ENCODE results near the gene PHTF2.

Gene PHTF2

GRCh38 chr7:77798394-77799077, at the start of gene PHTF2, which contains the start of gene TMEM60:
Gene PHTF2, plus strand, starts transcription at chr7:77798773.
Gene TMEM60, minus strand, starts transcription at chr7:77798434. Its CDS starts 4,061 bp downstream, at chr7:77794373.
- H3K4me3 ChIP-seq (ENCODE audit: low read depth, low read length), result peak within 1 kb of the TSS; percentile 93
- TF ChIP-seq, protein P1, sequence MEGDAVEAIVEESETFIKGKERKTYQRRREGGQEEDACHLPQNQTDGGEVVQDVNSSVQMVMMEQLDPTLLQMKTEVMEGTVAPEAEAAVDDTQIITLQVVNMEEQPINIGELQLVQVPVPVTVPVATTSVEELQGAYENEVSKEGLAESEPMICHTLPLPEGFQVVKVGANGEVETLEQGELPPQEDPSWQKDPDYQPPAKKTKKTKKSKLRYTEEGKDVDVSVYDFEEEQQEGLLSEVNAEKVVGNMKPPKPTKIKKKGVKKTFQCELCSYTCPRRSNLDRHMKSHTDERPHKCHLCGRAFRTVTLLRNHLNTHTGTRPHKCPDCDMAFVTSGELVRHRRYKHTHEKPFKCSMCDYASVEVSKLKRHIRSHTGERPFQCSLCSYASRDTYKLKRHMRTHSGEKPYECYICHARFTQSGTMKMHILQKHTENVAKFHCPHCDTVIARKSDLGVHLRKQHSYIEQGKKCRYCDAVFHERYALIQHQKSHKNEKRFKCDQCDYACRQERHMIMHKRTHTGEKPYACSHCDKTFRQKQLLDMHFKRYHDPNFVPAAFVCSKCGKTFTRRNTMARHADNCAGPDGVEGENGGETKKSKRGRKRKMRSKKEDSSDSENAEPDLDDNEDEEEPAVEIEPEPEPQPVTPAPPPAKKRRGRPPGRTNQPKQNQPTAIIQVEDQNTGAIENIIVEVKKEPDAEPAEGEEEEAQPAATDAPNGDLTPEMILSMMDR (IDR thresholded peaks at IDR 0.05; ENCODE audit: borderline replicate concordance, insufficient read depth, low read depth, low read length), result peak; percentile 72

- no peak overlapping the region for H3K4me3 ChIP-seq (ENCODE audit: low read depth, low read length)
Measured at GRCh38 chr7:77752016-77752415, 46.6 kb upstream of the PHTF2 start.

GRCh38 chr7:77753173-77753572, 45.4 kb upstream of the PHTF2 start:
- no peak overlapping the region for H3K4me3 ChIP-seq (ENCODE audit: low read depth, low read length)
- TF ChIP-seq, protein P1 (IDR thresholded peaks at IDR 0.05; ENCODE audit: borderline replicate concordance, insufficient read depth, low read depth, low read length), result no peak

More at GRCh38 chr7:77752016-77752415, 46.6 kb upstream of the PHTF2 start:
- TF ChIP-seq, protein P1 (IDR thresholded peaks at IDR 0.05; ENCODE audit: borderline replicate concordance, insufficient read depth, low read depth, low read length), result no peak

DNA sequence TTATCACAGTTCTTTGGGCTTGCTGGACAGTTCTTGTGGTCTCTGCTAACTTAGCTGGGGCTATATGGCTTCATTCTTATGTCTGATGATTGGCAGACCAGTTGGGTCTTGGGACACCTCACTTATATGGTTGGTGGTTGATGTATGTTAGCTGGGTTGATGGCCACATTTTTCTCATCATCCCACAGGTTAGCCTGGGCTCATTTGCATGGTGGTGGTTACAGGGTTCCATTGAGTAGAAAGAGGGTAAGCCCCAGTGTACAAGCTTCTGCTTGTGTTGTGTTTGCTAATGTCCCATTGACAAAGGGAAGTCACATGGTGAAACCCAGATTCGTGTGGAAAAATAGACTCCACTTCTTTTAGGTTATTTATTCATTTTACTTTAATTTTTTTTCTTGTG, 41.0 kb upstream of the PHTF2 start:
- TF ChIP-seq, protein P1 (IDR thresholded peaks at IDR 0.05; ENCODE audit: borderline replicate concordance, insufficient read depth, low read depth, low read length), result no peak
- H3K4me3 ChIP-seq (ENCODE audit: low read depth, low read length), result no peak overlapping the region

- no peak overlapping the region for H3K4me3 ChIP-seq (ENCODE audit: low read depth, low read length)
- TF ChIP-seq, protein P1 (IDR thresholded peaks at IDR 0.05; ENCODE audit: borderline replicate concordance, insufficient read depth, low read depth, low read length), result peak; percentile 52; the same call in 1 of the 2 replicates
Measured at GRCh38 chr7:77759294-77759889, 39.2 kb upstream of the PHTF2 start.

DNA sequence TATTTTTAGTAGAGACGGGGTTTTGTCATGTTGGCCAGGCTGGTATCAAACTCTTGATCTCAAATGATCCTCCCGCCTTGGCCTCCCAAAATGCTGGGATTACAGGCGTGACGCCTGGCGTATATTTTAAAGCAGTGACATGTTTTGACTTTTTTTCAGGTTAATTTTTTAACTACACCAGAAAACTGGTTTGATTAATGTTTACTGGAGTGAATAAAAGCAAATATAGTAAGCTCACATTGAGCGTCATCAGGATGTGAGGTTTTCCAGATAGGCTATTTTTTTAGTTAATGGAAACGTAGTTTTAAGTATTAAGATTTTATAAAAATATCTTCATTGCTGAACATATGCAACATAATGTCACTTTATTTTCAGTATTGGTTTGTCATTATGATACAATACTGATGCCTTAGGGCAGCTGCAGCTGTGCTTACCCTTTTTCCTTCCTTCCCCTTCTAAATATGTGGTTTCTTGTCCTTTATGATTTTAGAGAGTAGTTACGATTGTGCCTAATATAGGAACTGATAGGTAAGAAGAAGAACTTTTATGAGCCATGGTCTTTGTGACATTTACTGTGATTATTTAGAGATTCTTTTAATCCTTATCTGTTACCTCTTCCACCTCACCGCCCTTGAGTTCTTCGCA, 37.6 kb upstream of the PHTF2 start:
- no peak overlapping the region for H3K4me3 ChIP-seq (ENCODE audit: low read depth, low read length)
- TF ChIP-seq, protein P1 (IDR thresholded peaks at IDR 0.05; ENCODE audit: borderline replicate concordance, insufficient read depth, low read depth, low read length), result no peak

All from GM12875 (cell line).